HG02943 (cell line): ENCODE data around the gene EMILIN2.
"Not testable (repeated sequence)": the region's sequence is repeated elsewhere in the genome, so short reads cannot be mapped to it uniquely, and the experiment has no call there.

Source experiments
- ATAC-seq: cut with Tn5 transposase; IDR thresholded peaks from one replicate; pipeline ENCODE4 v1.9.1; 2021; ENCODE audit warnings: mild to moderate bottlenecking, low read depth, moderate library complexity; ENCODE audit not compliant: unreplicated experiment

Gene EMILIN2

GRCh38 chr18:2846636-2847316, at the start of gene EMILIN2:
Gene EMILIN2, plus strand, starts transcription at chr18:2847006. Its CDS starts 183 bp downstream, at chr18:2847189.
- ATAC-seq, result peak; percentile 44

DNA sequence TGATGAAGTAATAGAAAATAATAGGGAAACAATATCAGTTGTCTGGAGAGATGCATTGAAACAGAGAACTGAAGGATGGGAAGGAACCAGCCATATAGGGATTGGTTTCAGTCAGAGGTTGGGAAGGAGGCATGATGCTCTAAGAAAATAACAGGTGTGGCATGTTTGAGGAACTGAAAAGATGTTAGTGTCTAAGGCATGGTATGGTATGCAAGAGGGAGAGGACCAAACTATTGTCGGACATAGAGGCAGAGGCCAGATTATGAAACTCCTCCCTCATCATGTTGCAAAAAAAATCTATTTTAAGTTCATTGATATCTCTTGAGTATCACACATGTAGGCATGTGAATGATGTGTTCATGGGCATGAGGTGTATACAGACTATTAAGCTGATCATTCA, 48.9 kb upstream of the EMILIN2 start:
- no peak for ATAC-seq

DNA sequence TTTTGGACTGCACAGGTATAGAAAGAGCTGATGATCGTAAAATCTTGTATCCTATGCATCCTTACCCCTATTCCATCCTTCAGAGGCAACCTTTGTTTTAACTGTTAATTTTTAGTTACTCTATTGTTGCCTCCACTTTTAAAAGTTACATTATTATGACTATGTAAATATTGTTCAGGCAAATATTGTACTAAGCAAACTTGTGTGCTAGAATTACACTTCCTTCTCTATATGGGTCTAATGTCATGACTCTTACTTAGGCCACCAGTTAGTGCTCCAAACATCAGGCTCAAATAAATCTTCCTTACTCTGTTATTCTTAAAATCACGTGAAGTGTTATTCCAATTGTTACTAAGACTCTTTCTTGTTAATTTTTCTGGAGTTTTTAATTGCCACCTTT, 47.4 kb upstream of the EMILIN2 start:
- ATAC-seq, result no peak

- no peak for ATAC-seq
Observed at GRCh38 chr18:2805970-2806943, 40.5 kb upstream of the EMILIN2 start.

DNA sequence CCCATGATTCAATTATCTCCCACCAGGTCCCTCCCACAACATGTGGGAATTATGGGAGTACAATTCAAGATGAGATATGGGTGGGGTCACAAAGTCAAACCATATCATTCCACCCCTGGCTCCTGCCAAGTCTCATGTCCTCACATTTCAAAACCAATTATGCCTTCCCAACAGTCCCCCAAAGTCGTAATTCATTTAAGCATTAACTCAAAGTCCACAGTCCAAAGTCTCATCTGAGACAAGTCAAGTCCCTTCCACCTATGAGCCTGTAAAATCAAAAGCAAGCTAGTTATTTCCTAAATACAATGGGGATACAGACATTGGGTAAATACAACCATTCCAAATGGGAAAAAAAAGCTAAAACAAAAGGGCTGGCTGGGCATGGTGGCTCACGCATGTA, 38.2 kb upstream of the EMILIN2 start:
- ATAC-seq, result not testable (repeated sequence)

GRCh38 chr18:2809666-2810183, 37.1 kb upstream of the EMILIN2 start:
- ATAC-seq, result not testable (repeated sequence)

GRCh38 chr18:2811416-2811815, 35.4 kb upstream of the EMILIN2 start:
- ATAC-seq, result no peak

DNA sequence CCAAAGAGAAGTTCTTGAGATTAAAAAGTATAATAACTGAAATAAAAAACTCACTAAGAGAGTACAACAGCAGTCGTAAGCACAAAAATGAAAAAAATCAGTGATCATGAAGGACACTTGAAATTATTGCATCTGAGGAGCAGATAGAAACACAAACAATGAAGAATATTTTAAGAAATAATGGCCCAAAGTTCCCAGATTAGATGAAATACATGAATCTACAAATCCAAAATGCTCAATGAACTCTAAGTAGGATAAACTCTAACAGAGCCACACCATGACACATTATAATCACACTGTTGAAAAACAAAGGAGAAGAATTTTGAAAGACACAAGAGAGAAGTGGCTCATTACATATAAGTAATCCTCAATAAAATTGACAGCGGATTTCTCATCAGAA, 31.9 kb upstream of the EMILIN2 start:
- ATAC-seq, result no peak

- no peak for ATAC-seq
Observed at GRCh38 chr18:2818281-2818680, 28.5 kb upstream of the EMILIN2 start.

GRCh38 chr18:2821695-2822094, 25.1 kb upstream of the EMILIN2 start:
- no peak for ATAC-seq

GRCh38 chr18:2822213-2822921, 24.4 kb upstream of the EMILIN2 start:
- no peak for ATAC-seq

DNA sequence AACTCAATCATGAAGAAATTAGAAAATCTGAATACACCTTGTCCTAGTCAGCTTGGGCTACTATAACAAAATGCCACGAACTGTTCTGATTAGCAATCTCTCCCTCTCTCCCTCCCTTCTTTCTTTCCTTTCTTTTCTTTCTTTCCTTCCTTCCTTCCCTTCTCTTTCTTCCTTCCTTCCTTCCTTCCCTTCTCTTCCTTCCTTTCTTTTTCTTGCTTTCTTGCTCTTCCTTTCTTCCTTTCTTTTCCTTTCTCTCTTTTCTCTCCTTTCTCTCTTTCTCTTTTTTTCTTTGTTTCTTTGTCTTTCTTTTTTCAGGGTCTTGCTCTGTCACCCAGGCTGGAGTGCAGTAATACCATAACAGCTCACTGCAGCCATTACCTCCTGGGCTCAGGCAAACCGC, 23.6 kb upstream of the EMILIN2 start:
- ATAC-seq, result no peak

GRCh38 chr18:2823966-2824365, 22.8 kb upstream of the EMILIN2 start:
- no peak for ATAC-seq

DNA sequence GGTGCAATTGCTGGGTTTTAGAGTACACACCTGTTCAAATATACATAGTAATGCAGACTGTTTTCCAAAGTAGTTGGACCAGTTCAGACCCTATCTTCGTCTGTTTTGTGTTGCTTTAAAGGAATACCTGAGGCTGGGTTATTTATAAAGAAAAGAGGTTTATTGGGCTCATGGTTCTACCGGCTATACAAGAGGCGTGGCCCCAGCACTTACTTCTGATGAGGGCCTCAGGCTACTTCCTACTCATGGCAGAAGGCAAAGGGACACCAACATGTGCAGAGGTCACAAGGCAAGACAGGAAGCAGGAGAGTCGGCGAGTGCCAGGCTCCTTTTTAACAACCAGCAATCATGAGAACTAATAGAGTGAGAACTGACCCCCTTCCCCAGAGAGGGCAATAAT, 21.9 kb upstream of the EMILIN2 start:
- no peak for ATAC-seq

- no peak for ATAC-seq
Observed at GRCh38 chr18:2825613-2826175, 21.1 kb upstream of the EMILIN2 start.

- no peak for ATAC-seq
Observed at GRCh38 chr18:2826581-2826980, 20.2 kb upstream of the EMILIN2 start.

GRCh38 chr18:2827061-2827460, 19.7 kb upstream of the EMILIN2 start:
- ATAC-seq, result no peak

GRCh38 chr18:2836118-2836517, 10.7 kb upstream of the EMILIN2 start:
- not testable (repeated sequence) for ATAC-seq

DNA sequence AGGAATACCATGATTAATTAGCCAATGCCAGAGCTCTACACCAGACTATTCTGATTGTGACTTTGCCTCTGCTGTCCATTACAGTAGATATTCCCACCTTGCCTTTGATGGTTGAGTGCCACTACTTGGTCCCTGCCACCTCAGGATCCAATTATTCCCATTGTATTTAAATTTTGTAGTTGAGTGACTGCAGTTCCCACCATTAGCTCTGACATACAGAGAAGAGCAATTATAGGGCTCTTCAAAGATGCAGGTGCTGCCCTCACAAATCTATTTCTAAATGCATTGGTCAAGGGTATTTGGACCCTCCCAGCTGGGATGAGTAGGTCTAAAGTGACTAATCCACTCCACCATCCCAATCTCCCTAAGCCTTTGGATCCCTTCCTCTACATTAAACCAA, 9.5 kb upstream of the EMILIN2 start:
- not testable (repeated sequence) for ATAC-seq

- no peak for ATAC-seq
Observed at GRCh38 chr18:2839202-2839601, 7.6 kb upstream of the EMILIN2 start.
